ENCODE results near the gene SELENOW.

The SELENOW gene

DNA sequence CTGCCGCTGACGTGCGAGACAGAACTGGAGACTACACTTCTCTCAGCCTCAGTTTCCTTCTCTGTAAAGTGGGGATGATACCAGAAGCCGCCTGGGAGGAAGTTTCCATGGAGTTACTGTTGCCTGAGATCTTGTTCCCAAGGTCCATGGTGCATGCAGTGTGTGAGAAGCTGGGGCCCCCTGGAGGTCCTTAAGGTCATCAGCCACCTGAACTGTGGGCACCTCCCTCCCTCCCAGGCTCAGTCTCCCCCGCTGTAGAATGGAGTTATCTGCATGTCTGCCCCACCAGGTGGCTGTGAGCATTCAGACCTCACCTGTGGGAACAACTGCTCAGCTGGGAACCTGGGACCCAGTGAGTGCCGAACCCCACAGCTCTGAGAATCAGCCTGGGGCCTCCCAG, 45.9 kb downstream of the SELENOW start:
- DNase-seq (ENCODE audit: low spot score): no peak

- DNase-seq (ENCODE audit: low spot score): no peak
Observed at GRCh38 chr19:47826800-47827199, 48.3 kb downstream of the SELENOW start.

DNA sequence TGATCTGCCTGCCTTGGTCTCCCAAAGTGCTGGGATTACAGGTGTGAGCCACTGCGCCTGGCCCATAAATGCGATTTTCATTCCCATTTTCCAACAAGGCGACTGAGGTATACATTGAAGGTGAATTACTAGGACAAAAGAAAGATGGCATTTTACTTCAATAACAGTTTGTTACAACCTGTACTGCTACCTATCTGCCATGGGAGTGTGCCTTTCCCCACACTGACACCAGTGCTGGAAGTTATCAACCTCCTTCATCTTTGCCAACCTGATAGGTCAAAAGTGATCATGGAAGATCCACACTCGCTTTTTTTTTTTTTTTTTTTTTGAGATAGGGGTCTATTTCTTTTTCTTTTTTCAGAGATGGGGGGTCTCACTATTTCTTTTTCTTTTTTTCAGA, 54.2 kb downstream of the SELENOW start:
- DNase-seq (ENCODE audit: low spot score): no peak
